ENCODE results near the gene EPHA8. TPM values are rescaled to one million over a fixed set of nuclear protein-coding genes. Genes with fewer than 3 reads are reported as not detected.

Gene EPHA8
- total and polyA plus RNA-seq, 4 donors = not detected

DNA sequence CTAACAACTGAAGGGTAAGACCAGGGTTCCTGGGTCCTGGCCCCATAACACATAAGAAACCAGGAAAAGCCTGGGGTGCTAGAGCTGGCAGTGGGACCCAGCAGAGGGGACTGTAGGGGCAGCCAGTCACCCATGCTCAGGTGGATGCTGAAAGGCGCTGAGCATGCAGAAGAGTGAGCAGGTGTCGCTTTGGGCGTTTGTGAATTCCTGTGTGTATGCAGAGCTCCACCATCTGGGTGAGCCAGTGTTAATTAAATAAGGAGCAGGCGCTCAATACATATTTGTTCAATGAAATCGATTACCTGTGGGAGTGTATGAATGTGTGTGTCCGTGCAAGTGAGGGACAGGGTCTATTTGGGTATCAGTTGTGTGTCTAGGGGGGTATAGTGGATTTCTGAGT is 73.6 kb downstream of the EPHA8 start:
- Histone ChIP-seq H3K27ac (ENCODE audit: low read depth in 1 of 2, low read length in 2 of 2) (no peak overlapping the region), H3K36me3 (ENCODE audit: control insufficient read depth in 4 of 4, insufficient read depth in 3 of 4, low read depth in 1 of 4, low read length in 3 of 4) (no peaks in the 10 kb centered on the region), H3K9ac (ENCODE audit: low read depth in 1 of 2, low read length in 2 of 2) (no peak overlapping the region), H3K27me3 (ENCODE audit: control insufficient read depth in 4 of 4, insufficient read depth in 4 of 4, low read length in 3 of 4) (no peaks in the 10 kb centered on the region), H3K4me1 (ENCODE audit: control insufficient read depth in 4 of 4, insufficient read depth in 4 of 4, low read length in 3 of 4) (peaks cover 0 to 1% (median 0%) of the 10 kb centered on the region in 4 donors), H3K9me3 (ENCODE audit: control insufficient read depth in 4 of 4, low read length in 3 of 4) (no peaks in the 10 kb centered on the region), H3K4me3 (ENCODE audit: low read depth in 1 of 3, low read length in 3 of 3) (peak overlapping the region in 1 of 3 donors; percentile 20)
- WGBS = 46% methylated on average over 6 of the region's 6 CpGs
- TF ChIP-seq RAD21 (IDR thresholded peaks at IDR 0.05) (no peak), GABPA (IDR thresholded peaks at IDR 0.05 in 1 of 2, conservative IDR thresholded peaks at IDR 0.05 in 1 of 2) (no peak), RXRA (IDR thresholded peaks at IDR 0.05) (no peak)
- TF ChIP-seq, protein P1, sequence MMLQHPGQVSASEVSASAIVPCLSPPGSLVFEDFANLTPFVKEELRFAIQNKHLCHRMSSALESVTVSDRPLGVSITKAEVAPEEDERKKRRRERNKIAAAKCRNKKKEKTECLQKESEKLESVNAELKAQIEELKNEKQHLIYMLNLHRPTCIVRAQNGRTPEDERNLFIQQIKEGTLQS (IDR thresholded peaks at IDR 0.05) = no peak
- TF ChIP-seq, protein P2, sequence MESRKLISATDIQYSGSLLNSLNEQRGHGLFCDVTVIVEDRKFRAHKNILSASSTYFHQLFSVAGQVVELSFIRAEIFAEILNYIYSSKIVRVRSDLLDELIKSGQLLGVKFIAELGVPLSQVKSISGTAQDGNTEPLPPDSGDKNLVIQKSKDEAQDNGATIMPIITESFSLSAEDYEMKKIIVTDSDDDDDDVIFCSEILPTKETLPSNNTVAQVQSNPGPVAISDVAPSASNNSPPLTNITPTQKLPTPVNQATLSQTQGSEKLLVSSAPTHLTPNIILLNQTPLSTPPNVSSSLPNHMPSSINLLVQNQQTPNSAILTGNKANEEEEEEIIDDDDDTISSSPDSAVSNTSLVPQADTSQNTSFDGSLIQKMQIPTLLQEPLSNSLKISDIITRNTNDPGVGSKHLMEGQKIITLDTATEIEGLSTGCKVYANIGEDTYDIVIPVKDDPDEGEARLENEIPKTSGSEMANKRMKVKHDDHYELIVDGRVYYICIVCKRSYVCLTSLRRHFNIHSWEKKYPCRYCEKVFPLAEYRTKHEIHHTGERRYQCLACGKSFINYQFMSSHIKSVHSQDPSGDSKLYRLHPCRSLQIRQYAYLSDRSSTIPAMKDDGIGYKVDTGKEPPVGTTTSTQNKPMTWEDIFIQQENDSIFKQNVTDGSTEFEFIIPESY (IDR thresholded peaks at IDR 0.05) = no peak
- TF ChIP-seq, protein P3, sequence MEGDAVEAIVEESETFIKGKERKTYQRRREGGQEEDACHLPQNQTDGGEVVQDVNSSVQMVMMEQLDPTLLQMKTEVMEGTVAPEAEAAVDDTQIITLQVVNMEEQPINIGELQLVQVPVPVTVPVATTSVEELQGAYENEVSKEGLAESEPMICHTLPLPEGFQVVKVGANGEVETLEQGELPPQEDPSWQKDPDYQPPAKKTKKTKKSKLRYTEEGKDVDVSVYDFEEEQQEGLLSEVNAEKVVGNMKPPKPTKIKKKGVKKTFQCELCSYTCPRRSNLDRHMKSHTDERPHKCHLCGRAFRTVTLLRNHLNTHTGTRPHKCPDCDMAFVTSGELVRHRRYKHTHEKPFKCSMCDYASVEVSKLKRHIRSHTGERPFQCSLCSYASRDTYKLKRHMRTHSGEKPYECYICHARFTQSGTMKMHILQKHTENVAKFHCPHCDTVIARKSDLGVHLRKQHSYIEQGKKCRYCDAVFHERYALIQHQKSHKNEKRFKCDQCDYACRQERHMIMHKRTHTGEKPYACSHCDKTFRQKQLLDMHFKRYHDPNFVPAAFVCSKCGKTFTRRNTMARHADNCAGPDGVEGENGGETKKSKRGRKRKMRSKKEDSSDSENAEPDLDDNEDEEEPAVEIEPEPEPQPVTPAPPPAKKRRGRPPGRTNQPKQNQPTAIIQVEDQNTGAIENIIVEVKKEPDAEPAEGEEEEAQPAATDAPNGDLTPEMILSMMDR (IDR thresholded peaks at IDR 0.05; ENCODE audit: low read depth, low read length, missing input control) = no peak
- no peak for DNase-seq (ENCODE audit: low spot score)

DNA sequence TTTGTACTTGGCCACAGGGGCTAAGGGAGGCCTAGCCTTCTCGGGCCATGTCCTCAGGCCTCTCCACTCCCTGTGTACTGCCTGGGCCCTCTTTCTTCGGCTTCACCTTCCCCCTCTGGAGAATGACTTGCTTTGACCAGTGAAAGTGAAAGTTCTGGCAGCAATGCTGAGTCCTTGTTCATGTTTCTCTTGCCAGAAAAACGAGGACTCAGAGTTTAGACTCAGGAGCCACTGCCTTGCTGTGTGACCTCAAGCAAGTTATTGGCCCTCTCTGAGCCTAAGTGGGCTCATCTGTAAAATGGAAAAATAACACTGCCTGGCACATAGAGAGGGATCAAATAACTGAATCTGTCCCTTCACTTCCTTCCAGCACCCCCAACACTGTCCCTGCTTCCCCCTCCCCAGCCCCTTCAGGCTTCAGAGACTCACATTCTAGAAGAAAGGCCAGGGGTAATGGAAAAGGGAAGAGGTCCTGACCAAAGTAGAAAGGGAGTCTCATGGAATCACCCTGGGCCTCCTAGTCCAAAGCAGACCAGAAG is 74.7 kb downstream of the EPHA8 start:
- 57% methylated on average over 3 of the region's 3 CpGs for WGBS
- no peak for TF ChIP-seq HNF4G (IDR thresholded peaks at IDR 0.05)
- TF ChIP-seq, protein P3 (IDR thresholded peaks at IDR 0.05; ENCODE audit: low read depth, low read length, missing input control) = no peak
- TF ChIP-seq HNF4A (conservative IDR thresholded peaks at IDR 0.05) = no peak
- TF ChIP-seq RAD21 (IDR thresholded peaks at IDR 0.05) = no peak
- no peak for TF ChIP-seq GABPA (IDR thresholded peaks at IDR 0.05 in 1 of 2, conservative IDR thresholded peaks at IDR 0.05 in 1 of 2)
- no peak for TF ChIP-seq TAF1 (conservative IDR thresholded peaks at IDR 0.05)
- TF ChIP-seq, protein P4, sequence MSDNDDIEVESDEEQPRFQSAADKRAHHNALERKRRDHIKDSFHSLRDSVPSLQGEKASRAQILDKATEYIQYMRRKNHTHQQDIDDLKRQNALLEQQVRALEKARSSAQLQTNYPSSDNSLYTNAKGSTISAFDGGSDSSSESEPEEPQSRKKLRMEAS (IDR thresholded peaks at IDR 0.05) = no peak
- TF ChIP-seq, protein P5, sequence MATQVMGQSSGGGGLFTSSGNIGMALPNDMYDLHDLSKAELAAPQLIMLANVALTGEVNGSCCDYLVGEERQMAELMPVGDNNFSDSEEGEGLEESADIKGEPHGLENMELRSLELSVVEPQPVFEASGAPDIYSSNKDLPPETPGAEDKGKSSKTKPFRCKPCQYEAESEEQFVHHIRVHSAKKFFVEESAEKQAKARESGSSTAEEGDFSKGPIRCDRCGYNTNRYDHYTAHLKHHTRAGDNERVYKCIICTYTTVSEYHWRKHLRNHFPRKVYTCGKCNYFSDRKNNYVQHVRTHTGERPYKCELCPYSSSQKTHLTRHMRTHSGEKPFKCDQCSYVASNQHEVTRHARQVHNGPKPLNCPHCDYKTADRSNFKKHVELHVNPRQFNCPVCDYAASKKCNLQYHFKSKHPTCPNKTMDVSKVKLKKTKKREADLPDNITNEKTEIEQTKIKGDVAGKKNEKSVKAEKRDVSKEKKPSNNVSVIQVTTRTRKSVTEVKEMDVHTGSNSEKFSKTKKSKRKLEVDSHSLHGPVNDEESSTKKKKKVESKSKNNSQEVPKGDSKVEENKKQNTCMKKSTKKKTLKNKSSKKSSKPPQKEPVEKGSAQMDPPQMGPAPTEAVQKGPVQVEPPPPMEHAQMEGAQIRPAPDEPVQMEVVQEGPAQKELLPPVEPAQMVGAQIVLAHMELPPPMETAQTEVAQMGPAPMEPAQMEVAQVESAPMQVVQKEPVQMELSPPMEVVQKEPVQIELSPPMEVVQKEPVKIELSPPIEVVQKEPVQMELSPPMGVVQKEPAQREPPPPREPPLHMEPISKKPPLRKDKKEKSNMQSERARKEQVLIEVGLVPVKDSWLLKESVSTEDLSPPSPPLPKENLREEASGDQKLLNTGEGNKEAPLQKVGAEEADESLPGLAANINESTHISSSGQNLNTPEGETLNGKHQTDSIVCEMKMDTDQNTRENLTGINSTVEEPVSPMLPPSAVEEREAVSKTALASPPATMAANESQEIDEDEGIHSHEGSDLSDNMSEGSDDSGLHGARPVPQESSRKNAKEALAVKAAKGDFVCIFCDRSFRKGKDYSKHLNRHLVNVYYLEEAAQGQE (IDR thresholded peaks at IDR 0.05) = no peak
- TF ChIP-seq RXRA (IDR thresholded peaks at IDR 0.05) = no peak
- no peak for TF ChIP-seq YY1 (IDR thresholded peaks at IDR 0.05)
- no peak for TF ChIP-seq FOXA1 (IDR thresholded peaks at IDR 0.05)
- TF ChIP-seq, protein P2 (IDR thresholded peaks at IDR 0.05) = no peak
- no peak for TF ChIP-seq EGR1 (IDR thresholded peaks at IDR 0.05; ENCODE audit: low read depth in 2 of 2)
- TF ChIP-seq, protein P1 (IDR thresholded peaks at IDR 0.05) = no peak
- no peak for TF ChIP-seq NR2F2 (IDR thresholded peaks at IDR 0.05)
- no peak for TF ChIP-seq SP1 (IDR thresholded peaks at IDR 0.05)
- TF ChIP-seq FOXA2 (IDR thresholded peaks at IDR 0.05) = no peak
- Histone ChIP-seq H3K4me3 (ENCODE audit: low read depth in 1 of 3, low read length in 3 of 3) (peak overlapping the region in 1 of 3 donors; percentile 1), H3K9ac (ENCODE audit: low read depth in 1 of 2, low read length in 2 of 2) (no peak overlapping the region), H3K27ac (ENCODE audit: low read depth in 1 of 2, low read length in 2 of 2) (no peak overlapping the region), H3K4me1 (ENCODE audit: control insufficient read depth in 4 of 4, insufficient read depth in 4 of 4, low read length in 3 of 4) (peaks cover 0 to 1% (median 0%) of the 10 kb centered on the region in 4 donors), H3K36me3 (ENCODE audit: control insufficient read depth in 4 of 4, insufficient read depth in 3 of 4, low read depth in 1 of 4, low read length in 3 of 4) (no peaks in the 10 kb centered on the region), H3K27me3 (ENCODE audit: control insufficient read depth in 4 of 4, insufficient read depth in 4 of 4, low read length in 3 of 4) (no peaks in the 10 kb centered on the region), H3K9me3 (ENCODE audit: control insufficient read depth in 4 of 4, low read length in 3 of 4) (no peaks in the 10 kb centered on the region)
- DNase-seq (ENCODE audit: low spot score) = no peak

Data from liver (tissue), 9 donors.